ENCODE results near the gene KICS2.

- no peak for TF ChIP-seq POLR2A (IDR thresholded peaks at IDR 0.05)
- TF ChIP-seq, protein P1, sequence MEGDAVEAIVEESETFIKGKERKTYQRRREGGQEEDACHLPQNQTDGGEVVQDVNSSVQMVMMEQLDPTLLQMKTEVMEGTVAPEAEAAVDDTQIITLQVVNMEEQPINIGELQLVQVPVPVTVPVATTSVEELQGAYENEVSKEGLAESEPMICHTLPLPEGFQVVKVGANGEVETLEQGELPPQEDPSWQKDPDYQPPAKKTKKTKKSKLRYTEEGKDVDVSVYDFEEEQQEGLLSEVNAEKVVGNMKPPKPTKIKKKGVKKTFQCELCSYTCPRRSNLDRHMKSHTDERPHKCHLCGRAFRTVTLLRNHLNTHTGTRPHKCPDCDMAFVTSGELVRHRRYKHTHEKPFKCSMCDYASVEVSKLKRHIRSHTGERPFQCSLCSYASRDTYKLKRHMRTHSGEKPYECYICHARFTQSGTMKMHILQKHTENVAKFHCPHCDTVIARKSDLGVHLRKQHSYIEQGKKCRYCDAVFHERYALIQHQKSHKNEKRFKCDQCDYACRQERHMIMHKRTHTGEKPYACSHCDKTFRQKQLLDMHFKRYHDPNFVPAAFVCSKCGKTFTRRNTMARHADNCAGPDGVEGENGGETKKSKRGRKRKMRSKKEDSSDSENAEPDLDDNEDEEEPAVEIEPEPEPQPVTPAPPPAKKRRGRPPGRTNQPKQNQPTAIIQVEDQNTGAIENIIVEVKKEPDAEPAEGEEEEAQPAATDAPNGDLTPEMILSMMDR (IDR thresholded peaks at IDR 0.05) = no peak
These were observed 34.3 kb downstream of the KICS2 start for GRCh38 chr12:64187794-64188193.
